NCI-H82 treated with DMSO at 0.1 percent for 48 hours (cell line): Measurements from ENCODE around the gene CNTFR.
A peak's percentile ranks its signal among the peaks of the same experiment; 100 is the strongest.

Experiments
- DNase-seq: peaks from one replicate; lab custom pipeline; 2025; ENCODE audit not compliant: unreplicated experiment; lab: John Stamatoyannopoulos, UW

CNTFR gene

GRCh38 chr9:34590381-34591247, 1.1 kb upstream of the CNTFR start:
- DNase-seq = no peak

- DNase-seq = no peak
Measured at GRCh38 chr9:34588671-34589635, 571 bp downstream of the CNTFR start.

- no peak for DNase-seq
Measured at GRCh38 chr9:34587271-34587670, 2.3 kb downstream of the CNTFR start.

GRCh38 chr9:34585946-34586669, 3.4 kb downstream of the CNTFR start:
- no peak for DNase-seq

- DNase-seq = no peak
Measured at GRCh38 chr9:34584970-34585369, 4.6 kb downstream of the CNTFR start.

- no peak for DNase-seq
Measured at GRCh38 chr9:34582787-34583186, 6.7 kb downstream of the CNTFR start.

- no peak for DNase-seq
Measured at GRCh38 chr9:34581318-34581717, 8.2 kb downstream of the CNTFR start.

GRCh38 chr9:34580358-34580757, 9.2 kb downstream of the CNTFR start:
- no peak for DNase-seq

GRCh38 chr9:34579808-34580163, 9.7 kb downstream of the CNTFR start:
- DNase-seq = no peak

GRCh38 chr9:34579104-34579807, 10.3 kb downstream of the CNTFR start:
- peak; percentile 83 for DNase-seq

GRCh38 chr9:34578241-34579103, 11.1 kb downstream of the CNTFR start:
- DNase-seq = no peak

- DNase-seq = peak; percentile 25
Measured at GRCh38 chr9:34577400-34578240, 11.9 kb downstream of the CNTFR start.

GRCh38 chr9:34576597-34577399, 12.7 kb downstream of the CNTFR start:
- DNase-seq = no peak

- no peak for DNase-seq
Measured at GRCh38 chr9:34575862-34576596, 13.5 kb downstream of the CNTFR start.

GRCh38 chr9:34575241-34575640, 14.3 kb downstream of the CNTFR start:
- no peak for DNase-seq

GRCh38 chr9:34574571-34574970, 15.0 kb downstream of the CNTFR start:
- no peak for DNase-seq

GRCh38 chr9:34573599-34574325, 15.8 kb downstream of the CNTFR start:
- no peak for DNase-seq
